ENCODE data around the gene TTLL9.

- TF ChIP-seq, protein P1, sequence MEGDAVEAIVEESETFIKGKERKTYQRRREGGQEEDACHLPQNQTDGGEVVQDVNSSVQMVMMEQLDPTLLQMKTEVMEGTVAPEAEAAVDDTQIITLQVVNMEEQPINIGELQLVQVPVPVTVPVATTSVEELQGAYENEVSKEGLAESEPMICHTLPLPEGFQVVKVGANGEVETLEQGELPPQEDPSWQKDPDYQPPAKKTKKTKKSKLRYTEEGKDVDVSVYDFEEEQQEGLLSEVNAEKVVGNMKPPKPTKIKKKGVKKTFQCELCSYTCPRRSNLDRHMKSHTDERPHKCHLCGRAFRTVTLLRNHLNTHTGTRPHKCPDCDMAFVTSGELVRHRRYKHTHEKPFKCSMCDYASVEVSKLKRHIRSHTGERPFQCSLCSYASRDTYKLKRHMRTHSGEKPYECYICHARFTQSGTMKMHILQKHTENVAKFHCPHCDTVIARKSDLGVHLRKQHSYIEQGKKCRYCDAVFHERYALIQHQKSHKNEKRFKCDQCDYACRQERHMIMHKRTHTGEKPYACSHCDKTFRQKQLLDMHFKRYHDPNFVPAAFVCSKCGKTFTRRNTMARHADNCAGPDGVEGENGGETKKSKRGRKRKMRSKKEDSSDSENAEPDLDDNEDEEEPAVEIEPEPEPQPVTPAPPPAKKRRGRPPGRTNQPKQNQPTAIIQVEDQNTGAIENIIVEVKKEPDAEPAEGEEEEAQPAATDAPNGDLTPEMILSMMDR (IDR thresholded peaks at IDR 0.05): no peak
- no peak for TF ChIP-seq POLR2A (IDR thresholded peaks at IDR 0.05)
These were observed 25.6 kb upstream of the TTLL9 start for GRCh38 chr20:31844737-31845299.

Measured in right lobe of liver (tissue), 4 donors.